ENCODE measurements around the gene CTNNA1.
"Not testable (repeated sequence)": the region's sequence is repeated elsewhere in the genome, so short reads cannot be mapped to it uniquely, and the experiment has no call there.

GRCh38 chr5:138761115-138761514 is 7.9 kb downstream of the CTNNA1 start:
- not testable (repeated sequence) for TF ChIP-seq CTCF (IDR thresholded peaks at IDR 0.05; ENCODE audit: insufficient read depth, low read length, poor library complexity, severe bottlenecking); EZH2phosphoT487 (conservative IDR thresholded peaks at IDR 0.05; ENCODE audit: low read length)

Measured in SU-DHL-6 (cell line).